HuH-7.5 (cell line): ENCODE measurements around the gene ZNF532.
"Not testable (repeated sequence)": the region's sequence is repeated elsewhere in the genome, so short reads cannot be mapped to it uniquely, and the experiment has no call there.

Source experiments
- DNase-seq: peaks from one replicate; pipeline ENCODE4 v3.0.0; 2011; ENCODE audit warnings: low spot score

ZNF532 gene

DNA sequence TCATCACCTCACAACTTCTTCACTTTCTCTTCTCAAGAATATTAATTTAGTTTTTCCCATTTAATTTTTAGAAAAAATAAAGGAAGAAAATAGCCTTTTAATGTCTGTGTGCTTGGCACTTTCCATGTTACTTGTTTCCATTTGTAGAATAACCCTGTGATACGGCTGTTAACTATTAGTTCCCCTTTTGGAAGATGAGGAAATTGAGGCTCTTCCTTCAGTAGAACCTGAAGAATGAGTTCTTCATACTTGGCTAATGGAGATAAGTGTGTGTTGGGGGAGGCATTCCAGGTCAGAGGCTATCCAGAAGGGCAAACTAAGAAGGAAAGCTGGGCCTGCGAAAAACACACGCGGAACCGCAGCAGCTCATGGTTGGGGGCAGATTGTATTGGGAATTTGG is 38.3 kb downstream of the ZNF532 start:
- DNase-seq: no peak

DNA sequence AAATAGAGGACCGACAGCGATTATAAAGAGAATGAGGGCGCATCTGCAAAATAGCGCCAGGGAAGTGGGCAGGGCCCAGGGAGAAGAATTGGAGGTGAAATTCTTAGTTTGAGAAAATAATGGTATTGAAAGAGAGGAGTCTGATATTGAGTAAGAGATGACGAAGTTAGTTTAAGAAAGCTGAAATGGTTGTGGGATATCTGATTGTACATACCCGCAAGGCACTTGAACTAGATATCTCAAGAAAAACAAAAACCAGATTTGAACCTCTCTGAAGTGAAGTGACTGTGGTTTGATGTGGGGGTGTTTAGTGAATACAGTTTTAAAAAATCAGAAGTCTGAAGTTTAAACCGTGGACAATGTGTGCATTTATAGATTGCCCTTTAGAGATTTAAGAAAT is 38.9 kb downstream of the ZNF532 start:
- DNase-seq: no peak

GRCh38 chr18:58905777-58906428 is 41.2 kb downstream of the ZNF532 start:
- DNase-seq: no peak

DNA sequence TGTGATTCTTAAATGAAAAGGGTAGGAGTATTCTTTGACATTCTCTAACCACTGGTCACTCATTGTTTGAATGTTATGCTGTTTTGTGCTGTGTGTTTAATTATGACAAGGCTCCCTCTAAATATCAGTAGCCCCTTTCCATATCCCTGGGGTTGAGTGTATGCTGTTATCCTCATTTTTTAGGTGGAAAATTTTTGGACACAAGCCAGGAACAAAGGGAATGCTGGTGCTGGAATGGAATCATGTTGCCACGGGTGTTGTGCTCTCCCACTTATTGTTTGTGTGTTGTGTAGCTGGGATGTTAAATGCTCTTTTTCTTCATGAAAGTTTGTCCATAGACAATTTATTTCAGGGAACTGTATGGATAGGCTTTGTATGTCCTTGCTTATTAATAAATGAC is 43.3 kb downstream of the ZNF532 start:
- DNase-seq: no peak

GRCh38 chr18:58909521-58909920 is 44.8 kb downstream of the ZNF532 start:
- DNase-seq: no peak

DNA sequence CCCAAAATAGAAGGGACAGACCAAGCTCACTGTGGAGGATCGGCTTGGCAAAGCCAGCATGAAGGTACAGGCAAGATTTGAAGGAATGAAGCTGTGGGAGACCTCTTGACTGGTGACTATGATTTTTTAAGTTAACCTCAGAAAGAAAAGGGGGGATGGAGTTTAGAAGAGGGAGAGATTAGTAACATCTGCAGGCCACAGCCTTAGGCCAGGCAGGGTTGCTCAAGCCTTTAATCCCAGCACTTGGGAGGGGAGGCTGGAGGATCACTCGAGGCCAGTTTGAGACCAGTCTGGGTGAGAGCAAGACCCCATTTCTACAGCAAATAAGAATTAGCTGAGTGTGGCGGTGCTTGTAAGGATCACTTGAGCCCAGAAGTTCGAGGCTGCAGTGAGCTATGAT is 46.6 kb downstream of the ZNF532 start:
- no peak for DNase-seq

DNA sequence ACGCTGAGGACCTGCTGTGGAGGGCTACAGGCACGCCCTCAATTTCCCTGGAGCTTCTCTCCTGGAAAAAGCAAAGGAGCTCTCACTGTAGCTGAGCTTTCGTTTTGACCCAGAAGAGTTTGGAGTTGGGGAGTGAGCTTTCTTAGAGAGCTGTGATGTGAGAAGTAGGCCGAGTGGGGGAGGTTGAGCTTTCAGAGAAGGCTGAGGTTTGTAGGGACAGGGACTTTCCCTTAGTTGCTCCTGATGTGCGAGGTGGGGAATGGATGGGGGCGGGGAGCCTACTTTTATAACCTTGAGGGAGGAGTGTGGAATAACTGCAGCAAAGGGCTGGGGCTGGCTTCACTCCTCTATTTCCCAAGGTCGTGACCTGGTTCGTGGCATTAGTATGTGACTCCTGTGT is 47.1 kb downstream of the ZNF532 start:
- no peak for DNase-seq

- no peak for DNase-seq
These were observed 50.5 kb downstream of the ZNF532 start for GRCh38 chr18:58915006-58915799.

DNA sequence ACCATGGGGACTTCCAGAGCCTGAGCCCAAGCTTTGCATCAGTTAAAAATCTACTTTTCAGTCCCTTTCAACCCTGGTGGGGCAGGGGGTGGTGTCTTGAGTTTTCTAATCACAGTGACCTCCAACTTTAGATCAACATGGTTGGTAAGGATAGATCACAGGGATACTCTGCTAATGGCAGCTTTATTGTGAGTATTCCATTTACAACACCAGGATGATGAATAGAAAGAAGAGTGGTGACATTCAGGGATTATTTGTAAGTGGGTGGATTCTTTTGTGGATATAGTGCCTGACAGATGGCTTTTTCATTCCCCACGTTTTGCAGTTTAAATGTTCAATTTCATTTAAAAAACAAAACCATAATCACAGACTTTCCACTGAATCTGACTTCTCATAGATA is 51.3 kb downstream of the ZNF532 start:
- no peak for DNase-seq

- not testable (repeated sequence) for DNase-seq
These were observed 55.3 kb downstream of the ZNF532 start for GRCh38 chr18:58919934-58920333.

GRCh38 chr18:58922995-58923394 is 58.3 kb downstream of the ZNF532 start:
- DNase-seq: no peak

- DNase-seq: no peak
These were observed 59.8 kb downstream of the ZNF532 start for GRCh38 chr18:58924473-58924872.

DNA sequence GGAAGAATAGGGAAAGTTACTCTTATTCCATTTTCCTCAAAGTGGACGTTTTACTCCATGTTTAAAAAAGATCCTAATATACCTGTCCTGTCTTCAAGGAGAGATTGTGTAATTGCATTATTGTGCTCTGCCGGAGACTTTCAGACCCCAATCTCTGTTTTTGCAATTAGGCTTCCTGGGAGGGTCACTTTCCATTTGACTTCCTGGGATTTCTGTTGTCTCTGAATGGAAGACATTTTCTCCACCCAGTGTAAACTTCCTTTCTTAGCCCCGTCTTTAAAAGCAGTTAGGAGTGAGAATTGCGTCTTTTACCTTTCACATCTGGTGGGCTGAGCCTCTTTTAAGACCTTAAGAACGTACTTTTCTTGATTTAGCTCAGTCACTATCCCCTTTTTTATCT is 63.0 kb downstream of the ZNF532 start:
- DNase-seq: no peak

- DNase-seq: no peak
These were observed 63.7 kb downstream of the ZNF532 start for GRCh38 chr18:58928386-58928785.

GRCh38 chr18:58929206-58929605 is 64.5 kb downstream of the ZNF532 start:
- no peak for DNase-seq

- DNase-seq: no peak
These were observed 69.7 kb downstream of the ZNF532 start for GRCh38 chr18:58934356-58934755.

DNA sequence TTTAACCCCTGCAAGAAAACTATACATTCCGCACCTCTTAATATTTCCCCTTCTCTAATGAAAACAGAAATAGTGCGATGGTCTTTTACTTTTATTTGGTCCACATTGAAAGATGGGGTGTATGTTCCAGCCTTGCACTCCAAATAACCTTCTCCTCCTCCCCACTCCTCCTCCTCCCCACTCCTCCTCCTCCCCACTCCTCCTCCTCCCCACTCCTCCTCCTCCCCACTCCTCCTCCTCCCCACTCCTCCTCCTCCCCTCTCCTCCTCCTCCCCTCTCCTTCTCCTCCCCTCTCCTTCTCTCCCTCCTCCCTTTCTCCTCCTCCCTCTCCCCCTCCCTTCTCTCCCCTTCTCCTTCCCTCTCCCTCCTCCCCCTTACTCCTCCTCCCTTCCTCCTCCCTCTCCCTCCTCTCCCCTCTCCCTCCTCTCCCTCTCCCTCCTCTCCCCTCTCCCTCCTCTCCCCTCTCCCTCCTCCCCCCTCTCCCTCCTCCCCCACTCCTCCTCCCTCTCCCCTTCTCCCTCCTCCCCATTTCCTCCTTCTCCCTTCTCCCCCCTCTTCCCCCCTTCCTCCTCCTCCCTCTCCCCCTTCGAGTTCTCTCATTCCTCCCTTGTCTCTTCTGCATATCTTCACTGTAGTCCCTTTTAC is 70.4 kb downstream of the ZNF532 start:
- DNase-seq: no peak

- DNase-seq: no peak
These were observed 72.6 kb downstream of the ZNF532 start for GRCh38 chr18:58937071-58937886.

DNA sequence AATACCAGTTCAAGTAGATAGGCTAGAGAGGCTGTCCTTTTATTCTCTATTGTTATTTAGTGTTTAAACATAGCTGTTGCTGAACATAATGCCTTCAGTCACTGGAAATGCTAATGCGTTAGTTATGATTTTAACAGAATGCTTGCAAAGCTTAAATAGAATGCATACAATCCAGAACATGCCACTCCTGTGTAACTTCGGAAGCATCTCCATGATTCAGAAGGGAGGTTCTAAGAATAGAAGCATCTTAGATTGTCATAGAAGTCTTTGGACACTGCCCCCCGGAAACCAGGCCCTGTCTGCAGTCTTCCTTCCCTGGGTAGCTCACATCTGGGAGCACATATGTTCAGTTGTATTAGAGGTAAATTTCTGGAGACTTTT is 73.2 kb downstream of the ZNF532 start:
- no peak for DNase-seq

GRCh38 chr18:58941426-58942099 is 76.9 kb downstream of the ZNF532 start:
- no peak for DNase-seq

GRCh38 chr18:58943896-58944295 is 79.2 kb downstream of the ZNF532 start:
- no peak for DNase-seq
